Mesodermal cell (in vitro differentiated cells): Measurements from ENCODE around the gene MTUS2.

Experiments used
- H3K27ac ChIP-seq: 2 replicates; pipeline ENCODE4 v1.7.0; 2013; ENCODE audit warnings: mild to moderate bottlenecking, low read depth, low read length, moderate library complexity; ENCODE audit not compliant: severe bottlenecking
- H3K36me3 ChIP-seq: 2 replicates; pipeline ENCODE4 v1.7.1; 2013; ENCODE audit warnings: mild to moderate bottlenecking, low read length, moderate library complexity; ENCODE audit not compliant: control insufficient read depth, insufficient read depth
- H3K4me1 ChIP-seq: one replicate; pipeline ENCODE4 v1.7.1; 2013; ENCODE audit warnings: mild to moderate bottlenecking, low read length; ENCODE audit not compliant: insufficient read depth, control insufficient read depth, poor library complexity, severe bottlenecking
- H3K4me3 ChIP-seq: 2 replicates; pipeline ENCODE4 v1.7.0; 2013; ENCODE audit warnings: low read length, control low read depth, mild to moderate bottlenecking; ENCODE audit not compliant: insufficient read depth, poor library complexity, severe bottlenecking; ENCODE audit errors: extremely low read depth
- H3K9me3 ChIP-seq: 2 replicates; pipeline ENCODE4 v1.7.1; 2013; ENCODE audit warnings: mild to moderate bottlenecking, low read length, moderate library complexity; ENCODE audit not compliant: control insufficient read depth
- WGBS, 2 experiments: methylation state at CpG; one replicate each; pipeline ENCODE4 v1.1.5; 2013; ENCODE audit warnings: missing lambda C conversion rate in 2 of 2; ENCODE audit not compliant: insufficient coverage in 2 of 2; 5-methylcytosine and 5-hydroxymethylcytosine counted together

The MTUS2 gene

DNA sequence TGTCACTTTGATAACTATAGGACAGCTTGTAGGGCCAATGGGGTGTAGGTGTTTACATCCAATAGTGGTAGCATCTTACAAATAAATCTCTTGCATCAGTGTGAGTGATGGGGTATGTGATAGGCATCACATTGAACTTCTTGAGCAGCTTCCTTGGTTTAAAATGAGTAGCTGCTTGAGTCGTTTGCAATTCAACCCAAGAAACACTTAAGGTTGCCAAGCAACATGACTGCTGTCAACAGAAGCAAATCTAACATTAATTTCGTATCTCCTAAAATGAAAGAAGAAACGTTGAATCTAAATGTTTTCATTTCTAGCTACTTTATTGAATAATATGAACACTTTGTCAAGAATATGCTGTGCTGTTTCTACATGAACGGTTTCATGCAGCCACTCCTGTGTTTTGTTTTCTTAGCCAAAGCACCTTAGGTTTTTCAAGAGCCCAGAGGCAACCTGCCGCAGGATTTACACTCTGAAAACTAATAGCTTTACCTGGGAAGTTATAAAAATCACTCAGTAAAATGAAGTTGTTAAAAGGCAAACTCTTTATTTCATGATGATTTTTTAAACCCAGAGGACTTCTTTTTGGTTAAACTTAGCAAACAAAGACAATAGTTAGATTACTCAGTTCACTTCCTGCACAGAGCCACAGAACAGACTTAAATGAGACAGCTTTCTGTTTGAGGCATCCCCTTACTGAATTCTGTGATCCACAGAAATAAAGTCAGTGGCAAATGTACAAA is 305.2 kb downstream of the MTUS2 start:
- Histone ChIP-seq H3K36me3 (no peaks in the 10 kb centered on the region), H3K4me3 (no peak overlapping the region), H3K27ac (no peak overlapping the region), H3K9me3 (peaks cover 33% of the 10 kb centered on the region), H3K4me1 (no peaks in the 10 kb centered on the region)
- 25 to 31% methylated on average over 1 to 2 of the region's 5 CpGs for WGBS, 2 experiments

DNA sequence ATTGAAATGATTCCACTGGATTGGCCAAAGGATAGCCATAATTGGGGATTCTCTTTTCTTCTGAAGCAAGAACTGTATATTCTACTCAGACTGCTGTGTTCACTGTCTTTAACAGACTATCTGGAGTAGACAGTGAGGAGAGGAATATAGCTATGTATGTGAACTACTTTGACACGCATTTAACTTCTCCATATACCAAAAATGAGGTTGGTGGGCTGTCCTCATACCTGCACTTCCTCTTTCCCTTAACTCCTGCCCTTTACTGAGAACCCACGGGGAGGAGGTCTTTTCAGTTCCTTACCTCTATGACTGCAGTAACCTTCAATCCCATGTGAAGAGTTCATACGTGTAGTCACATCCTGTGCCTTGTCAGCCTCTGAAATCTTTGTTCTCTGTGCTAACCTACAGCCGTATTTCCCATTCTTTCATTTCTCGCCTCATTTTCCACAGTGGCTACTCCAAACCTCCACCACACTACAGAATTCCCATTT is 305.8 kb downstream of the MTUS2 start:
- Histone ChIP-seq H3K4me3 (no peak overlapping the region), H3K4me1 (no peaks in the 10 kb centered on the region), H3K36me3 (no peaks in the 10 kb centered on the region), H3K9me3 (peaks cover 33% of the 10 kb centered on the region), H3K27ac (no peak overlapping the region)
- WGBS, 2 experiments = 62 to 72% methylated on average over 4 to 5 of the region's 5 CpGs

DNA sequence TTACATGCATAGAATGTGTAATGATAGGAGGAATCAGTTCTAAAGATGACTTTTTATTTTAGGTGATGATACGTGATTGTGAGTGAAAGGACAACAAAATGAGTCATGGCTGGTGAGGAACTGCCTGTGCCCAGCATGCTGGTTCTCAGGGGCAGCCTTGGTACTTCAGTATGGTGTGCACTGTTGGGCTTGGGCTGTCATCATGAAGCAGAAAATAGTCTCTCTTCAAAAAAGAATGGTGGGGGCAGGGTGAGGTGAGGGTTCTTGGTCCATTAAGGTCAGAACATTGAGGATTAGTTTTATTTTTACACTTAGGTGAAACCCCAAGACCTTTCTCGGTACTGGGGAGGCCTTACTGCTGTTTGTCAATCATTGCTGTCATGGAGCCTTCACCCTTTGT is 309.5 kb downstream of the MTUS2 start:
- Histone ChIP-seq H3K4me3 (no peak overlapping the region), H3K36me3 (no peaks in the 10 kb centered on the region), H3K4me1 (no peaks in the 10 kb centered on the region), H3K9me3 (peaks cover 25% of the 10 kb centered on the region), H3K27ac (no peak overlapping the region)
- 41 to 46% methylated on average over 2 of the region's 2 CpGs for WGBS, 2 experiments

DNA sequence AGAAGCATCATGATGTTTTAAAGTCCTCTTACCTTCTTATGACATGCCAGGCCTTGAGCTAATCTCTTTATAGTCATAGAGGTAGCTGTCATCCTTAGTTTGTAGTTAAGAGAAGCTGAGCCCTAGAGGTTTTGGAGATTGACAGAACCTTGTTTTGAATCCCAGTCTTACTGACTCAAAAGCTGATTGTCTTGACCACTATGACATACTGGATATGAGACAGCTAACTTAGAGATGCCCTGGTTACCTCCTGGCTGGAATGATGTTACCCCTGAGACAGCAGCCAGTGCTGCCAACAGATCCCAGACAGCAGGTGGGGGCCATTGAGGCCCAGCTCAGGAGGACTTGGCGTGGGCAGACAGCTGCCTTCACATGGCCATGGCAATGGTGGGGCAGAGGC is 311.0 kb downstream of the MTUS2 start:
- WGBS, 2 experiments = 50 to 54% methylated on average over 1 of the region's 1 CpG
- Histone ChIP-seq H3K4me1 (no peaks in the 10 kb centered on the region), H3K27ac (no peak overlapping the region), H3K9me3 (peaks cover 24% of the 10 kb centered on the region), H3K36me3 (no peaks in the 10 kb centered on the region), H3K4me3 (no peak overlapping the region)

DNA sequence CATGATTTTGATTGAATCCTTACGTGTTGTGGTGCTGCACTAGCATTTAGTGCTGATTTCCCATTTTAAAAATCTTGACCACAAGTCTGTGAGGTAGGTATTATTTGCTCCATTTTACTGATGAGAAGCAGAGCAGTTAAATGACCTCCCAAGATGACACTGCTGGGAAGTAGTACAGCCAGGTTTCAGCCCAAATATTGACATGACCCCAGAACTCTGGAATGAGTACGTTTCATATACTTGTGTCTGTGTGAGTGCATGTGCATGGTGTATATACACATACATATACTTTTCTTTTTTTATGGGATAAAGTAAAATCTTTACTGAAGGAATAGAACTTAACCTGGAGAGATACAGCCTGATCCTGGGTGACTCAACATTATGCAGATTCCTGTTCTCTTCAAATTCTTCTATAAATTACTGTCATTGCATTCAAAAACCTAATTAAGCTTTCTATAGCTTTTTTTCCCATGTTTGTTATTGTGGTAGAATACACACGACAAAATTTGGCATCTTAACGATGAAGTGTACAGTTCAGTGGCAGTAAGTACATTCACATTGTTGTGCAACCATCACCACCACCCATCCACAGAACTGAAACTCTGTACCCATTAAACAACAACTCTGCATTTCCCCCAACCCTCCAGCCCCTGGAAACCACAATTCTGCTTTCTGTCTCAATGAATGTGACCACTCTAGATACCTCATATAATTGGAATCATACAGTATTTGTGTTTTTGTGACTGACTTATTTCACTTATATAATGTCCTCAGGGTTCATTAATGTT is 311.9 kb downstream of the MTUS2 start:
- no peaks in the 10 kb centered on the region for H3K36me3 ChIP-seq
- peaks cover 23% of the 10 kb centered on the region for H3K9me3 ChIP-seq
- H3K27ac ChIP-seq = no peak overlapping the region
- 93% methylated on average over 3 of the region's 4 CpGs; no CpG with 5 or more reads in 1 of the 2 experiments for WGBS, 2 experiments
- no peak overlapping the region for H3K4me3 ChIP-seq
- no peaks in the 10 kb centered on the region for H3K4me1 ChIP-seq

DNA sequence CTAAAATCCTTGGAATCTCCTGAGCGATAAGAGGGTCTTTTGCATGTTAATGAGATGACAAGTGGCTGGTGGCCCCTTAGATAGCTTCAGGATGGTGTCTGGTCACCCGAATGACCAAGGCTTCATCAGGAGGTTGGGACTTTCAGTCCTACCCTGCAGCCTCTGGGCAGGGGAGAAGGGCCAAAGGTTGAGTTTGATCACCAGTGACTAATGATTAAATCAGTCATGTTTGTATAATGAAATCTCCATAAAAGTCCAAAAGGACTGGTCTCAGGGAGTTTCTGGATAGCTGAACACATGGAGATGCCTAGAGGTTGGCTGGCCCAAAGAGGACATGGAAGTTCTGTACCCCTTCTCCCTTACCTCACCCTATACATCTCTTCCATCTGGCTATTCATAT is 316.2 kb downstream of the MTUS2 start:
- no peaks in the 10 kb centered on the region for H3K36me3 ChIP-seq
- no peak overlapping the region for H3K4me3 ChIP-seq
- no peak overlapping the region for H3K27ac ChIP-seq
- 83 to 86% methylated on average over 1 of the region's 2 CpGs for WGBS, 2 experiments
- no peaks in the 10 kb centered on the region for H3K4me1 ChIP-seq
- peaks cover 20% of the 10 kb centered on the region for H3K9me3 ChIP-seq

DNA sequence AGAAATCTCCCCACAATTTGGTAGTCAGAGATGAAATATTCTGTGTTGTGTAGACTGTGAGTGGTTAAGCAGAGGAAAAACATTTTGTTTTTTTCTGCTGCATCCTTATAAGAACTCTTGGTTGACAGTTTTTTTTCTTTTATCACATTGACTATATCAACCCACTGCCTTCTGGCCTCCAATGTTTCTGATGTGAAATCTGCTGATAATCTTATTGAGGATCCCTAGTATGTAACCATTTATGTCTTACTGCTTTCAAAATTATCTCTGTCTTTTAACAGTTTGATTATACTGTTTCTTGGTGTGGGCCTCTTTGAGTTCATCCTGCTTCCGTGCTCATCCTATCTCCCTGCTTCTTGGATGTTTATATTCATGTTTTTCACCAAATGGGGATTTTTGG is 316.9 kb downstream of the MTUS2 start:
- WGBS, 2 experiments = no CpG with 5 or more reads among the region's 1 CpG
- Histone ChIP-seq H3K4me1 (no peaks in the 10 kb centered on the region), H3K36me3 (no peaks in the 10 kb centered on the region), H3K9me3 (peaks cover 21% of the 10 kb centered on the region), H3K4me3 (no peak overlapping the region), H3K27ac (no peak overlapping the region)

DNA sequence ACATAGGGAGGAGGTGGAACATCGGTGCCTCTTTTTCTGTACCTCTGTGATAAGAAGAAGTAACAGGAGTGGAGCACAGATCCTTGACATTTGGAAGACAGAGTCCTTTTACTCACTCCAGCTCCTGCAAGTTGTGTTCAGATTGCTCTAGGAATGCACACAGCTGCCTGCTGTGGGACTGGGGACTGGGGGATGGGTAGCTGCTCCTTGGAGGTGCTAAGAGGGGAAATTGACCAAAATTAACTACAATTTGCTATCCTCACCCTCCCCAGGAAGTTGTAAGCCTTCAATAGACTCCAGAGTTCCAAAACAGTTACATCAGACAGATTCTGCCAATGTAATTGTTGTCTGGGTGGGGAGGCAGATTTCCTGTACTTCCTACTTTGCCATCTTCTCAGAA is 317.9 kb downstream of the MTUS2 start:
- H3K4me1 ChIP-seq = no peaks in the 10 kb centered on the region
- no peaks in the 10 kb centered on the region for H3K36me3 ChIP-seq
- H3K9me3 ChIP-seq = peaks cover 21% of the 10 kb centered on the region
- H3K27ac ChIP-seq = no peak overlapping the region
- WGBS, 2 experiments = no CpG with 5 or more reads among the region's 1 CpG
- no peak overlapping the region for H3K4me3 ChIP-seq

DNA sequence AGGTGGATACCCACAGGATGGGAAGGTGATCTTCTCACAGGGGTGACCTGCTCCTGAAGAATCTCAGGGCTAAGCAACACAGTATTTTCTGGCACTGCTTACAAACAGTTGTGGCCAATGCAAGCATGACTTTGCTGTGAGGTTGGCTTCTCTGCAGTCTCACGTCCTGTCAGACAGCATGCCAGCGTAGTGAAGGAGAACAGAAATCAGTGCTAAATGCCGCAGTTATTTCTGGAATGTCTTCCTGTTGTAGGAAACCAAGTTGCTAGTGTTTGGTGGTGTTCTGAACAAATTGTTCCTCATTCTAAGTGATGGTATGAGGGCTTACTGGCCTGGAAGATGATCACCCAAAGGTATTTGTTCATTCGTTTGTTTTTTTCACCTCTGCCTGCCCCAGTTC is 320.1 kb downstream of the MTUS2 start:
- H3K36me3 ChIP-seq = no peaks in the 10 kb centered on the region
- no peaks in the 10 kb centered on the region for H3K4me1 ChIP-seq
- peak overlapping the region; percentile 10 for H3K27ac ChIP-seq
- no peak overlapping the region for H3K4me3 ChIP-seq
- WGBS, 2 experiments = 82 to 83% methylated on average over 3 of the region's 4 CpGs
- peaks cover 17% of the 10 kb centered on the region for H3K9me3 ChIP-seq

DNA sequence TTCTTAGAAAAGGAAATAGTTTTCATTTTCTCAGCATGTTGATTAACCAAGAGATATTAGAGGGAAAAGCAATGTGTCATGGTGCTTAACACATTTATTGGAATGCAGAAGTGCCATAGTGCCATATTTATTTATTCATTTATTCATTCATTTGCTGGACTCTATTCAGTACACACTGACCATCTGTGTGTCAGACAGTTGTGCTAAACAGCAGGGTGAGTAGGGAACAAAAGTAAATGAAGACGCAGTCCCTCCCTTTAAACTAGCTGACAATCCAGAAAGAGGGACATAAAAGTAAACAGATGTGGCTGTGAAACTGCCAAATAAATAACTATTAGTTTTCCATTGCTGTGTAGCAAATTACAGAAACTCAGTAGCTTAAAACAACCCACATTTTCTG is 323.7 kb downstream of the MTUS2 start:
- Histone ChIP-seq H3K4me1 (no peaks in the 10 kb centered on the region), H3K4me3 (no peak overlapping the region), H3K27ac (no peak overlapping the region), H3K36me3 (no peaks in the 10 kb centered on the region), H3K9me3 (peaks cover 5% of the 10 kb centered on the region)
- WGBS, 2 experiments = no CpG with 5 or more reads among the region's 1 CpG

DNA sequence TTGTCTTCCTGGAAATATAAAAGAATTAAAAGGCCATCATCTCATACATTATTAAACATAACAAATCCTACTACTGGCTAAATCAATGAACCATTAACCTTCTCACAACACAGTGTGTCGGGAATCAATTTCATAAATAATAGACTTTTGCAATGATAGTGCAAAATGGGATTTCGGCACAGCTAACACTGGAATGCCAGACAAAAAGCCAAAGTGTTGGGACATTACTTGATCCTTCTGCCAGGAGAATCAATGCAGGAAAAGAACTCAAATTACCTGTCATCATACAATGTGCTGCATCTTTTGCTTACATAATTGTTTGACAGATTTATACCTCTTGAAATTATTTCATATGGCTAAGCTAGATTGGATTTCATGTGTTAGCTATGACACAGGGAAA is 334.3 kb downstream of the MTUS2 start:
- Histone ChIP-seq H3K4me1 (no peaks in the 10 kb centered on the region), H3K9me3 (peaks cover 18% of the 10 kb centered on the region), H3K27ac (no peak overlapping the region), H3K36me3 (no peaks in the 10 kb centered on the region), H3K4me3 (no peak overlapping the region)
- 75% methylated on average over 1 of the region's 2 CpGs; no CpG with 5 or more reads in 1 of the 2 experiments for WGBS, 2 experiments
